Activated B cell treated with CpG ODN at 0.5 μM for 24 hours (primary cell): Measurements from ENCODE around the gene MGAT5. TPM values are rescaled to one million over a fixed set of nuclear protein-coding genes. Genes with fewer than 3 reads are reported as not detected.
A peak's percentile ranks its signal among the peaks of the same experiment; 100 is the strongest.

ENCODE experiments used
- ATAC-seq: fragments of 200-7000 bp; cut with Tn5 transposase; one replicate; pipeline ENCODE4 v1.10.0; 2021; ENCODE audit warnings: low read depth, mild to moderate bottlenecking, moderate library complexity
- CTCF ChIA-PET: fragments of 350-600 bp; sonication (Branson Sonifier 250); formaldehyde crosslinking; loops from one replicate; lab custom pipeline; 2021; ENCODE audit warnings: antibody characterized with exemption; lab: Charles Lee
- POLR2A ChIA-PET: fragments of 350-600 bp; sonication (Branson Sonifier 250); formaldehyde crosslinking; loops from one replicate; lab custom pipeline; 2021; ENCODE audit warnings: antibody characterized with exemption; lab: Charles Lee
- DNase-seq: peaks from one replicate; pipeline ENCODE4 v3.0.0; 2022
- H3K27ac Mint-ChIP-seq: one replicate; pipeline ENCODE4 v1.8.0; 2020; ENCODE audit warnings: mixed read lengths
- H3K27me3 Mint-ChIP-seq: one replicate; pipeline ENCODE4 v1.8.0; 2021; ENCODE audit warnings: mixed read lengths
- H3K36me3 Mint-ChIP-seq: one replicate; pipeline ENCODE4 v1.8.0; 2021; ENCODE audit warnings: low read depth, mixed read lengths
- H3K4me1 Mint-ChIP-seq: one replicate; pipeline ENCODE4 v1.8.0; 2021; ENCODE audit warnings: mixed read lengths
- H3K4me3 Mint-ChIP-seq: one replicate; pipeline ENCODE4 v1.8.0; 2020; ENCODE audit warnings: mild to moderate bottlenecking, mixed read lengths
- H3K9me3 Mint-ChIP-seq: one replicate; pipeline ENCODE4 v1.8.0; 2020; ENCODE audit warnings: mixed read lengths
- CTCF ChIP-seq: fragments of 200-600 bp; IDR thresholded peaks from one replicate; pipeline ENCODE4 v1.8.0; 2022; ENCODE audit warnings: antibody characterized with exemption, mild to moderate bottlenecking
- intact Hi-C: fragments of 100-400 bp; cut with micrococcal nuclease; formaldehyde crosslinking; loops from one replicate; pipeline ENCODE4 v1.15.1; 2024
- total RNA-seq: library from RNA; stranded (reverse); gene quantifications from 2 replicates; pipeline ENCODE4 v1.2.3, GENCODE V29; 2022

MGAT5 gene
- total RNA-seq, 1 donor from 2014 or later, result 66.7 TPM

- peaks cover 92% of the 10 kb centered on the region for H3K36me3 Mint-ChIP-seq
- ATAC-seq (no peak), DNase-seq (no peak)
- H3K27me3 Mint-ChIP-seq, result no peaks in the 10 kb centered on the region
- POLR2A ChIA-PET, result no interaction called here
- no peaks in the 10 kb centered on the region for H3K4me1 Mint-ChIP-seq
- CTCF ChIA-PET, result interaction anchor here (1.3 kb wide), 1 partner anchor 24 kb away, joined by 3 read pairs; no protein-coding TSS in a partner anchor
- H3K4me3 Mint-ChIP-seq, result no peak overlapping the region
- H3K9me3 Mint-ChIP-seq, result no peaks in the 10 kb centered on the region
- H3K27ac Mint-ChIP-seq, result peak overlapping the region; percentile 14
- no peak for TF ChIP-seq CTCF
- intact Hi-C loops, result no loop called here
Observed at GRCh38 chr2:134435505-134435904, 181.6 kb downstream of the MGAT5 start.

- POLR2A ChIA-PET, result no interaction called here
- Mint-ChIP-seq H3K4me1 (no peaks in the 10 kb centered on the region), H3K4me3 (no peak overlapping the region), H3K27ac (no peak overlapping the region), H3K9me3 (no peaks in the 10 kb centered on the region), H3K36me3 (peaks cover 89% of the 10 kb centered on the region), H3K27me3 (no peaks in the 10 kb centered on the region)
- CTCF ChIA-PET, result interaction anchor here (1.3 kb wide), 1 partner anchor 24 kb away, joined by 3 read pairs; no protein-coding TSS in a partner anchor
- TF ChIP-seq CTCF, result no peak
- DNase-seq (no peak), ATAC-seq (no peak)
- intact Hi-C loops, result no loop called here
Observed at GRCh38 chr2:134435936-134436335, 182.1 kb downstream of the MGAT5 start.

- no peak for TF ChIP-seq CTCF
- Mint-ChIP-seq H3K9me3 (no peaks in the 10 kb centered on the region), H3K27me3 (no peaks in the 10 kb centered on the region), H3K4me3 (no peak overlapping the region), H3K4me1 (no peaks in the 10 kb centered on the region), H3K36me3 (peaks cover 89% of the 10 kb centered on the region), H3K27ac (no peak overlapping the region)
- CTCF ChIA-PET, result interaction anchor here (1.3 kb wide), 1 partner anchor 25 kb away, joined by 3 read pairs; no protein-coding TSS in a partner anchor
- intact Hi-C loops, result no loop called here
- POLR2A ChIA-PET, result no interaction called here
- DNase-seq (no peak), ATAC-seq (no peak)
Observed at GRCh38 chr2:134436706-134437105, 182.8 kb downstream of the MGAT5 start.

- Mint-ChIP-seq H3K9me3 (no peaks in the 10 kb centered on the region), H3K27ac (no peak overlapping the region), H3K36me3 (peaks cover 89% of the 10 kb centered on the region), H3K4me1 (no peaks in the 10 kb centered on the region), H3K4me3 (no peak overlapping the region), H3K27me3 (no peaks in the 10 kb centered on the region)
- intact Hi-C loops, result no loop called here
- ChIA-PET POLR2A (no interaction called here), CTCF (no interaction called here)
- TF ChIP-seq CTCF, result no peak
- DNase-seq (no peak), ATAC-seq (no peak)
Observed at GRCh38 chr2:134438371-134438770, 184.5 kb downstream of the MGAT5 start.

- H3K27me3 Mint-ChIP-seq, result no peaks in the 10 kb centered on the region
- peaks cover 79% of the 10 kb centered on the region for H3K36me3 Mint-ChIP-seq
- no peak overlapping the region for H3K4me3 Mint-ChIP-seq
- H3K4me1 Mint-ChIP-seq, result no peaks in the 10 kb centered on the region
- DNase-seq, result no peak
- POLR2A ChIA-PET, result no interaction called here
- no peak overlapping the region for H3K27ac Mint-ChIP-seq
- TF ChIP-seq CTCF, result no peak
- ATAC-seq, result no peak
- intact Hi-C loops, result no loop called here
- CTCF ChIA-PET, result interaction anchor here (2.5 kb wide), 1 partner anchor 10 kb away, joined by 14 read pairs; no protein-coding TSS in a partner anchor
- no peaks in the 10 kb centered on the region for H3K9me3 Mint-ChIP-seq
Observed at GRCh38 chr2:134440336-134440909, 186.6 kb downstream of the MGAT5 start.
